Nephron (organoid): ENCODE measurements around the gene NRIP2.

Experiments
- H3K27ac Mint-ChIP-seq, 3 experiments: 2 replicates each; pipeline ENCODE4 v1.8.0; 2020; ENCODE audit warnings: mixed read lengths in 3 of 3, mild to moderate bottlenecking in 2 of 3, moderate library complexity in 1 of 3
- H3K27me3 Mint-ChIP-seq: 2 replicates; pipeline ENCODE4 v1.8.0; 2021; ENCODE audit warnings: low read depth, mild to moderate bottlenecking, moderate library complexity, mixed read lengths
- H3K36me3 Mint-ChIP-seq: 2 replicates; pipeline ENCODE4 v1.8.0; 2020; ENCODE audit warnings: low read depth, mixed read lengths
- H3K4me1 Mint-ChIP-seq: 2 replicates; pipeline ENCODE4 v1.8.0; 2020; ENCODE audit warnings: mixed read lengths
- H3K4me3 Mint-ChIP-seq, 3 experiments: 2 replicates each; pipeline ENCODE4 v1.8.0; 2020; ENCODE audit warnings: mild to moderate bottlenecking in 3 of 3, mixed read lengths in 3 of 3, moderate library complexity in 2 of 3
- H3K9me3 Mint-ChIP-seq: 2 replicates; pipeline ENCODE4 v1.8.0; 2020; ENCODE audit warnings: mixed read lengths
- CTCF ChIP-seq, 3 experiments: fragments of 200-600 bp; sonication (generic); IDR thresholded peaks; one replicate each; pipeline ENCODE4 v1.5.0; 2021; ENCODE audit warnings: antibody characterized with exemption in 3 of 3; ENCODE audit not compliant: unreplicated experiment in 3 of 3

NRIP2 gene

GRCh38 chr12:2829275-2829674 lies 5.6 kb downstream of the NRIP2 start:
- Mint-ChIP-seq H3K27ac (no peak overlapping the region), H3K4me3 (no peak overlapping the region), H3K4me1 (peaks cover 21% of the 10 kb centered on the region)

GRCh38 chr12:2826721-2827515 lies 7.9 kb downstream of the NRIP2 start:
- H3K36me3 Mint-ChIP-seq, result peaks cover 81% of the 10 kb centered on the region
- peak overlapping the region in 1 of 3 experiments; percentile 39 for H3K27ac Mint-ChIP-seq
- peaks cover 7% of the 10 kb centered on the region for H3K4me1 Mint-ChIP-seq
- H3K4me3 Mint-ChIP-seq, result no peak overlapping the region
- no peaks in the 10 kb centered on the region for H3K9me3 Mint-ChIP-seq
- no peaks in the 10 kb centered on the region for H3K27me3 Mint-ChIP-seq
- TF ChIP-seq CTCF (IDR thresholded peaks at IDR 0.05; ENCODE audit: unreplicated experiment in 3 of 3), result no peak

More at GRCh38 chr12:2829275-2829674, 5.6 kb downstream of the NRIP2 start:
- no peak for TF ChIP-seq CTCF (IDR thresholded peaks at IDR 0.05; ENCODE audit: unreplicated experiment in 3 of 3)
- H3K36me3 Mint-ChIP-seq, result peaks cover 67% of the 10 kb centered on the region
- H3K27me3 Mint-ChIP-seq, result no peaks in the 10 kb centered on the region
- H3K9me3 Mint-ChIP-seq, result no peaks in the 10 kb centered on the region

- H3K9me3 Mint-ChIP-seq, result no peaks in the 10 kb centered on the region
These were observed 8.8 kb downstream of the NRIP2 start for GRCh38 chr12:2826036-2826435.

GRCh38 chr12:2825132-2825531 lies 9.7 kb downstream of the NRIP2 start:
- Mint-ChIP-seq H3K36me3 (peaks cover 81% of the 10 kb centered on the region), H3K4me1 (peaks cover 7% of the 10 kb centered on the region), H3K9me3 (no peaks in the 10 kb centered on the region), H3K27me3 (no peaks in the 10 kb centered on the region), H3K27ac (peak overlapping the region in 1 of 3 experiments; percentile 34), H3K4me3 (no peak overlapping the region)
- no peak for TF ChIP-seq CTCF (IDR thresholded peaks at IDR 0.05; ENCODE audit: unreplicated experiment in 3 of 3)

More at GRCh38 chr12:2826036-2826435, 8.8 kb downstream of the NRIP2 start:
- Mint-ChIP-seq H3K27me3 (no peaks in the 10 kb centered on the region), H3K36me3 (peaks cover 82% of the 10 kb centered on the region), H3K4me1 (peaks cover 7% of the 10 kb centered on the region), H3K27ac (peak overlapping the region in 1 of 3 experiments; percentile 39), H3K4me3 (no peak overlapping the region)
- TF ChIP-seq CTCF (IDR thresholded peaks at IDR 0.05; ENCODE audit: unreplicated experiment in 3 of 3), result no peak

GRCh38 chr12:2824541-2824940 lies 10.3 kb downstream of the NRIP2 start:
- Mint-ChIP-seq H3K4me3 (no peak overlapping the region), H3K27ac (peak overlapping the region in 1 of 3 experiments; percentile 80)
- no peak for TF ChIP-seq CTCF (IDR thresholded peaks at IDR 0.05; ENCODE audit: unreplicated experiment in 3 of 3)

GRCh38 chr12:2823483-2823882 lies 11.4 kb downstream of the NRIP2 start:
- TF ChIP-seq CTCF (IDR thresholded peaks at IDR 0.05; ENCODE audit: unreplicated experiment in 3 of 3), result no peak
- Mint-ChIP-seq H3K27ac (peak overlapping the region; percentile 80), H3K27me3 (peaks cover 3% of the 10 kb centered on the region), H3K36me3 (peaks cover 79% of the 10 kb centered on the region), H3K4me1 (peaks cover 7% of the 10 kb centered on the region), H3K4me3 (no peak overlapping the region), H3K9me3 (no peaks in the 10 kb centered on the region)

More at GRCh38 chr12:2824541-2824940, 10.3 kb downstream of the NRIP2 start:
- peaks cover 7% of the 10 kb centered on the region for H3K4me1 Mint-ChIP-seq
- H3K9me3 Mint-ChIP-seq, result no peaks in the 10 kb centered on the region
- H3K27me3 Mint-ChIP-seq, result peaks cover 3% of the 10 kb centered on the region
- H3K36me3 Mint-ChIP-seq, result peaks cover 83% of the 10 kb centered on the region
